CD4-positive, alpha-beta T cell (primary cell): ENCODE data around the gene ZRANB3. TPM values are rescaled to one million over a fixed set of nuclear protein-coding genes. Genes with fewer than 3 reads are reported as not detected.
"Not testable (repeated sequence)": the region's sequence is repeated elsewhere in the genome, so short reads cannot be mapped to it uniquely, and the experiment has no call there.

Experiments
- ATAC-seq: fragments of 200-7000 bp; cut with Tn5 transposase; one replicate; pipeline ENCODE4 v1.10.0; 2022; ENCODE audit warnings: mild to moderate bottlenecking; ENCODE audit not compliant: poor library complexity
- CTCF ChIA-PET: fragments of 350-600 bp; sonication (Branson Sonifier 250); formaldehyde crosslinking; loops from one replicate; lab custom pipeline; 2021; ENCODE audit warnings: antibody characterized with exemption, inconsistent platforms; lab: Charles Lee
- POLR2A ChIA-PET: fragments of 350-600 bp; sonication (Branson Sonifier 250); formaldehyde crosslinking; loops from one replicate; lab custom pipeline; 2021; ENCODE audit warnings: antibody characterized with exemption, inconsistent platforms; lab: Charles Lee
- DNase-seq, 14 experiments: peaks; one replicate each; pipeline ENCODE4 v3.0.0-alpha.2; 2013 to 2020; ENCODE audit warnings: mixed read lengths in 2 of 14
- H3K27ac ChIP-seq, 2 donors: one replicate each; pipeline versions ENCODE4 v1.5.1 to v1.7.0; 2013; ENCODE audit warnings: low read length in 2 of 2, low read depth in 1 of 2, mild to moderate bottlenecking in 1 of 2
- H3K27me3 ChIP-seq, 2 experiments: 1 replicate in 1 of 2; 2 replicates in 1 of 2; pipeline versions ENCODE4 v1.6.1 to v1.7.0; 2013; ENCODE audit warnings: low read length in 2 of 2, control low read depth in 1 of 2, mild to moderate bottlenecking in 1 of 2, moderate library complexity in 1 of 2; ENCODE audit not compliant: insufficient read depth in 2 of 2, control insufficient read depth in 1 of 2
- H3K36me3 ChIP-seq: one replicate; pipeline ENCODE4 v1.6.1; 2013; ENCODE audit warnings: low read length, control low read depth; ENCODE audit not compliant: insufficient read depth
- H3K4me1 ChIP-seq: one replicate; pipeline ENCODE4 v1.6.1; 2013; ENCODE audit warnings: low read length, control low read depth; ENCODE audit not compliant: insufficient read depth
- H3K4me3 ChIP-seq: one replicate; pipeline ENCODE4 v1.5.1; 2013; ENCODE audit warnings: mild to moderate bottlenecking, low read length, moderate library complexity
- H3K9me3 ChIP-seq, 2 experiments: 1 replicate in 1 of 2; 2 replicates in 1 of 2; pipeline versions ENCODE4 v1.6.1 to v1.7.0; 2013; ENCODE audit warnings: low read length in 2 of 2, mild to moderate bottlenecking in 2 of 2, control low read depth in 1 of 2, moderate library complexity in 1 of 2; ENCODE audit not compliant: control insufficient read depth in 1 of 2, insufficient read depth in 1 of 2
- H3K27ac Mint-ChIP-seq: one replicate; pipeline ENCODE4 v1.8.0; 2020; ENCODE audit warnings: mixed read lengths
- H3K27me3 Mint-ChIP-seq: one replicate; pipeline ENCODE4 v1.8.0; 2021; ENCODE audit warnings: mixed read lengths
- H3K36me3 Mint-ChIP-seq: one replicate; pipeline ENCODE4 v1.8.0; 2021; ENCODE audit warnings: low read depth, mixed read lengths
- H3K4me1 Mint-ChIP-seq: one replicate; pipeline ENCODE4 v1.8.0; 2021; ENCODE audit warnings: low read depth, mixed read lengths
- H3K4me3 Mint-ChIP-seq: one replicate; pipeline ENCODE4 v1.8.0; 2020; ENCODE audit warnings: mild to moderate bottlenecking, mixed read lengths
- H3K9me3 Mint-ChIP-seq: one replicate; pipeline ENCODE4 v1.8.0; 2020; ENCODE audit warnings: mixed read lengths
- CTCF ChIP-seq: fragments of 200-600 bp; IDR thresholded peaks from one replicate; pipeline ENCODE4 v1.8.0; 2022; ENCODE audit warnings: antibody characterized with exemption, mild to moderate bottlenecking
- intact Hi-C, 2 experiments: fragments of 100-400 bp; cut with DNase I in 1 of 2; cut with micrococcal nuclease in 1 of 2; formaldehyde crosslinking; loops; one replicate each; pipeline versions ENCODE4 v1.15.1 to v1.9.0; 2023 to 2025; cut with DNase I, micrococcal nuclease
- total RNA-seq, 174 experiments: library from RNA in 2 of 174; stranded (reverse) in 2 of 174; gene quantifications; one replicate each; pipeline ENCODE4 v1.2.3 and lab custom pipeline; 2021 to 2026

Gene ZRANB3
- total RNA-seq, 2 experiments from 2014 or later, result 3.9 to 4.2 TPM

DNA sequence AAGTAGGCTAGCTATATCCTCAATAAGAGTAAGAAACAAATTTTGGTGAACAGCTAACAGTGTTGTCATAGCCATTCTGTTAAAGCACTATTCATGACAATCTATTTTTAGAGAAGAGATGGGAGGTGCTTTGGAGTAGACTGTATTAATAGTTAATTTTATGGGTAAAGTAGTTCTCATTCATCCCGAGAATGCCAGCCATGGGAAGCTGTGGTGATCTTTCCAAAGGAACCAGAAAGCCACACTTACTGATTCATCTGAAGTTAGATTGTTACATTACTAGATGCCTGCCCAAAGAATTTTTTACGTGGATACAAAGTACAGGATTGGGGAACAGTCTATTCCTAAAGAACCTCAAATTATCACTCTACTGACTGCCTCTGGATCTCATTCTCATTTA, 74.6 kb downstream of the ZRANB3 start:
- H3K9me3 Mint-ChIP-seq, result peaks cover 7% of the 10 kb centered on the region
- H3K36me3 Mint-ChIP-seq, result peaks cover 49% of the 10 kb centered on the region
- ChIA-PET POLR2A (no interaction called here), CTCF (no interaction called here)
- no peaks in the 10 kb centered on the region for H3K4me1 Mint-ChIP-seq
- Histone ChIP-seq H3K36me3 (no peaks in the 10 kb centered on the region), H3K27me3 (no peaks in the 10 kb centered on the region), H3K4me1 (no peaks in the 10 kb centered on the region), H3K4me3 (no peak overlapping the region), H3K9me3 (peaks cover 13 to 20% of the 10 kb centered on the region in 2 experiments), H3K27ac (no peak overlapping the region)
- DNase-seq (no peak), ATAC-seq (no peak)
- TF ChIP-seq CTCF, result no peak
- intact Hi-C loops, result no loop called here
- H3K4me3 Mint-ChIP-seq, result no peak overlapping the region
- no peak overlapping the region for H3K27ac Mint-ChIP-seq
- no peaks in the 10 kb centered on the region for H3K27me3 Mint-ChIP-seq

GRCh38 chr2:135454608-135455007, 76.4 kb downstream of the ZRANB3 start:
- H3K9me3 Mint-ChIP-seq, result peaks cover 11% of the 10 kb centered on the region
- no peaks in the 10 kb centered on the region for H3K27me3 Mint-ChIP-seq
- no peak overlapping the region for H3K27ac ChIP-seq
- H3K27ac Mint-ChIP-seq, result no peak overlapping the region
- ATAC-seq (no peak), DNase-seq (no peak)
- H3K4me3 Mint-ChIP-seq, result no peak overlapping the region
- TF ChIP-seq CTCF, result no peak
- H3K4me1 Mint-ChIP-seq, result no peaks in the 10 kb centered on the region
- CTCF ChIA-PET, result no interaction called here
- peaks cover 15 to 25% of the 10 kb centered on the region in 2 experiments for H3K9me3 ChIP-seq
- H3K4me3 ChIP-seq, result no peak overlapping the region
- H3K27me3 ChIP-seq, result no peaks in the 10 kb centered on the region
- H3K36me3 Mint-ChIP-seq, result peaks cover 57% of the 10 kb centered on the region
- no peaks in the 10 kb centered on the region for H3K4me1 ChIP-seq
- intact Hi-C loops, result no loop called here
- H3K36me3 ChIP-seq, result no peaks in the 10 kb centered on the region
- POLR2A ChIA-PET, result no interaction called here

GRCh38 chr2:135453027-135453426, 78.0 kb downstream of the ZRANB3 start:
- H3K4me3 ChIP-seq, H3K4me1 ChIP-seq, intact Hi-C loops, H3K27ac ChIP-seq, H3K4me1 Mint-ChIP-seq, H3K9me3 Mint-ChIP-seq, H3K4me3 Mint-ChIP-seq, H3K36me3 ChIP-seq, ATAC-seq, H3K27ac Mint-ChIP-seq, H3K27me3 Mint-ChIP-seq, POLR2A ChIA-PET, CTCF ChIA-PET, H3K27me3 ChIP-seq, DNase-seq: not testable (repeated sequence)
- H3K9me3 ChIP-seq, result peaks cover 15 to 25% of the 10 kb centered on the region in 2 experiments
- peaks cover 58% of the 10 kb centered on the region for H3K36me3 Mint-ChIP-seq

GRCh38 chr2:135451966-135452365, 79.1 kb downstream of the ZRANB3 start:
- CTCF ChIA-PET, result no interaction called here

GRCh38 chr2:135443013-135443412, 88.0 kb downstream of the ZRANB3 start:
- H3K27ac Mint-ChIP-seq, H3K4me1 ChIP-seq, H3K9me3 Mint-ChIP-seq, H3K4me1 Mint-ChIP-seq, H3K4me3 Mint-ChIP-seq, H3K27ac ChIP-seq, intact Hi-C loops, DNase-seq, H3K9me3 ChIP-seq, H3K27me3 Mint-ChIP-seq, H3K4me3 ChIP-seq, H3K36me3 ChIP-seq, H3K27me3 ChIP-seq, ATAC-seq, POLR2A ChIA-PET, CTCF ChIA-PET: not testable (repeated sequence)
- peaks cover 14% of the 10 kb centered on the region for H3K36me3 Mint-ChIP-seq

More at GRCh38 chr2:135451966-135452365, 79.1 kb downstream of the ZRANB3 start:
- no peak for TF ChIP-seq CTCF
- Histone ChIP-seq H3K27me3 (no peaks in the 10 kb centered on the region), H3K36me3 (peaks cover 2% of the 10 kb centered on the region), H3K27ac (no peak overlapping the region), H3K9me3 (peaks cover 15 to 25% of the 10 kb centered on the region in 2 experiments), H3K4me3 (no peak overlapping the region), H3K4me1 (no peaks in the 10 kb centered on the region)
- Mint-ChIP-seq H3K4me3 (no peak overlapping the region), H3K27me3 (no peaks in the 10 kb centered on the region), H3K9me3 (peaks cover 10% of the 10 kb centered on the region), H3K4me1 (no peaks in the 10 kb centered on the region), H3K27ac (no peak overlapping the region), H3K36me3 (peaks cover 47% of the 10 kb centered on the region)
- DNase-seq (no peak), ATAC-seq (no peak)
- intact Hi-C loops, result no loop called here
- POLR2A ChIA-PET, result interaction anchor here (0.7 kb wide), 1 partner anchor 106 kb away, joined by 3 read pairs; no protein-coding TSS in a partner anchor
